Measurements from ENCODE around the gene ITSN1.

Gene ITSN1

DNA sequence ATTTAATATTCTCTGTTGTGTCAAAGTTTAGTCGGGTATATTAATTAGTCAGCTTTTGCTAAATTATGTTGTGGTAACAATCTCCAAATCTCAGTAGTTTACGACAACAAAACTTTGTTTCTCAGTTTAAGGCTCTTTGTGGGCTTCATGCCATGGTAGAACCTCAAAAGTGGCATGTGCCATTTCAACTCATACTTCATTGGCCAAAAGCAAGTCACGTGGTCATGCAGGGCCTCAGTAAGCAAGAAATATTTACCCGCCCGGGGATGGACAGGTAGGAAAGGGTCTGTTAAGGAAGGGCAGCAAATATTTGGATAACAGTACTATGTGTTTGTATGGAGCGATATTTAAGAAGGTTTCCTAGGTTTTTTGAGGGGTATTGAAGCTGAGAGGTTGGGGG is 38.6 kb downstream of the ITSN1 start:
- no peak for FAIRE-seq
- DNase-seq (ENCODE audit: low spot score) = no peak

DNA sequence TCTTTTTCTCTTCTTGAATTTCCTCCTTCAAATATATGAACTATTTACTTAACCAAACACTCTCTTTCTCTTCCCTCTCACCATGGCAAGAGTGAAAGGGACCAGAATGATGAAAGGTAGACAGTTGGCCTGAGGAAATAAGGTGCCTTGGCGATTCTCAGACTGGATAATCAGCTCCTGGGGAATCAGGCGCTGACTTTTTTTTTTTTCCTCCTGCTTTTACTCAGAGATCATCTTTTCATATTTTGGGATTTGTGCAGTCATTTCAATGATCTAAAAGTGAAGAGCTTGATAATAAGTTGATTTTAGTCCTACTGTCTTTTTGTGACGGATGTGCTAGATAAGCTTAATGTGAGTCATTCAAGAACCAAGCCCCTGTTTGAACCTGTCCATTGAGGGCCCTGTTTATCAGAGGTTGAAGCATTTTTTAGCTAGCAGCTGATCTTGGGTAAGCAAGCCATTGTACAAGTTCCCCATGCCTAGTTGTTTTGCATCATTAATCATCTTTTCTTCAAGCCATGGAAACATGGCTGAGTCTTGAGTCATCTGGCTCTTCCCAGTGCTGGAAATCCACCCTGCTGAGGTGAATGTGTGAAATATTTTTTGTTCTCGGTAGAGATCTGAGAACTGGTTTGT is 40.8 kb downstream of the ITSN1 start:
- DNase-seq (ENCODE audit: low spot score) (peak; percentile 92), FAIRE-seq (peak; percentile 98)

DNA sequence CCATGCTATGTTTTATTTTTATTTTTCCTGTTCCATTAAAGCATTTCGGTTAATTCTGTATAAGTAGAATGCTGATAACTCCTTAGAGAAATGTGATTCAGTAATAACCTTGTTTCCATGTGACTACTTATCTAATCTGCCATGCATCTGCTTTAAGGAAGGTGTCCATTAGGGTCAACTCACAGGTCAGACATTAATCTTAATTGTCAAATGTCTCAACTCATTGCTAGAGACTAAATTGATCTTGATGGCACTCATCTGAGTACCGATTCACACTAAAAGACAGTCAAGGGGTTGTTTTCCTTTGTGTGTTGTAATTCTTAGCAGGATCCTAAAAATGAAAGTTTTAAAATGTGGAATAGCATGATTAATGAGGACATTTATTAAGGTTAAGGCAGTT is 41.8 kb downstream of the ITSN1 start:
- DNase-seq (ENCODE audit: low spot score) (no peak), FAIRE-seq (peak; percentile 30)

DNA sequence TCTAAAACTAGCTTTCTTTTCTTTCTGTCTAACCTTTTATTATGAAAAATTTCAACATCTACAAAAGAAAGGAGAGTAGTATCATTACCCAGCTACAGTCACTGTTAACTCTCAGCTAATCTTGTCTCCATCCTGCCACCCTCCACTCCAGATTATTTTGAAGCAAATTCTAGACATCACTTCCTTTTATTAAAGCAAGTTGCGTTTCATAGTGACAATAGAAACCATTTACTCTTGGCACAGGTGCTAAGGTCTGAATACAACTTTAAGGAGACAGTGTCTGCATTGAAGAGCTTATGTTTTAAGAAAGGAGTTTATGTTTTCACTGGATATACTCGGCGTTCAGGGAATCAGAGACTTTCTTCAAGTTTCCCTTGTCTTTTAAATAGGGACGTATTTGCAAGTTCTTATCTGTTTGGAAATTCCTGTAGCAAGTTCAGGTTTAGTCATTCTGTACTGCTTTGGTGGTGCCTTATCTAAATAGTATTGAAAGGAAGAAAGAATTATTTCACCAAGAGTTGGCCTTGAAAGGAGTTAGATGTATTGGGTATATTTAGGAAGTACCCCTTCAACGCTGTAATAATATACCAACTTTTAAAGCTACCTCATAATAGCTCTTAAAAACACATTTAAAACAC is 42.7 kb downstream of the ITSN1 start:
- no peak for DNase-seq (ENCODE audit: low spot score)
- no peak for FAIRE-seq

DNA sequence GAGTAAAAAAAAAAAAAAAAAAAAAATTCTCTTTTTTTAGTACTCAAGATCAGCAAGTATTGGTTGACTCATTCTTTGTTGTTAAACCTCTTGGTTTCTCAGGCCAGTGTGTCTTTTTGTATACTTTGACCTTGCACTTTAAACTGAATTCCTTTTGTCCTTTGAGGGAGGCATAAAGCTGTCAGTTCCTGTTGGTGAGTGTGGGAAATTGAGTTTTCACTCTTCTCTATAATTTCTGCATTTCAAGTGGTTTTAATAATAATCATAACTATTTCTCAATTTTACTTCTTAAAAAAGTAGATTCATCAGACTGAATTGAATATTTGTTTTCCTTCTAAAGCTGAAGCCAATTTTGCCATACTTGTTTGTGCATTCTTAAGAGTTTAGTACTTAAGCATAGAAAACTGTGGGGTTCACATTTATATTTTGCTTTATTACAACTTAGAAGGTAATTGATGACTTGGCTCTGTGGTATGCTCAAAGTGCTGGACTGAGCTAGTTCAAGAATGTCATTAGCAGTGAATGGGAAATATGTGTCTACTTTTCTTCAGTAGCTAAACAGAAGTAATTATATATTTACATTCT is 43.4 kb downstream of the ITSN1 start:
- DNase-seq (ENCODE audit: low spot score) = no peak
- peak; percentile 80 for FAIRE-seq

DNA sequence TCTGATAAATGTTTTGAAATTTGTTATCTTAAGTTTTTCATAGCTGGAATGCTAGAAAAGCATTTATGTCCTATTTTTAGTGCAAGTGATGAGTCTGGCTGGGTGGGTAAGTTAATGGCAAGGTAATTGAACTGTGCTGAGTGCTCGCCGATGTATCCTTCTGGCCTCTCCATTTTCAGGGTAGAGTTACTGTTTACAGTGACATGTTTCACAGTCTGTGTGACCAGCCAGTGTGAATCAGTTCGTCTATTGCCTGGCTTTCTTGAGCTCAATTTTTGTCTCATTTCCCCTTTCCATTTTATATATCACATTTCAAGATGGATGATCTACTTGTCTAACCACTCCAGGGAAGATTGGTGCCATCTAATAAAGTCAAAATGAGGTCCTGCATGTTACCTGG is 44.1 kb downstream of the ITSN1 start:
- FAIRE-seq (no peak), DNase-seq (ENCODE audit: low spot score) (no peak)

DNA sequence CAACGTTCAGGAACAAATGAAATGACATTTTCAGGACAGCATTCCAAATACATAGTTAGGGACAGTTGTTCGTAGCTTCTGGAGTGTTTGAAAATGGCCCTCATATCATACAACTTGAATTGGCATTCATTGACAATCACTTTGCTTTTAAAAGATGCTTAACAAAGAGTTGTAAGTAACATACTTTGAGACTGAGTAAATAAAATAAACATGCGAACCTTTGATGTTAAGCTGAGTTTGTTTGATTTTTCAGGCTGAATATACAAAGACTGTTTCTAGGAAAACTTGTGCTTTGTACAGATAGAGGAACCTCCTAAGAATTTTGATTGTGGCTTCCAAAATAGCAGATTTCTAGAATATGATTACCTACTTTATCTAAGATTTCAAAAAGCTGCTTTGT is 45.3 kb downstream of the ITSN1 start:
- DNase-seq (ENCODE audit: low spot score) = no peak
- no peak for FAIRE-seq

DNA sequence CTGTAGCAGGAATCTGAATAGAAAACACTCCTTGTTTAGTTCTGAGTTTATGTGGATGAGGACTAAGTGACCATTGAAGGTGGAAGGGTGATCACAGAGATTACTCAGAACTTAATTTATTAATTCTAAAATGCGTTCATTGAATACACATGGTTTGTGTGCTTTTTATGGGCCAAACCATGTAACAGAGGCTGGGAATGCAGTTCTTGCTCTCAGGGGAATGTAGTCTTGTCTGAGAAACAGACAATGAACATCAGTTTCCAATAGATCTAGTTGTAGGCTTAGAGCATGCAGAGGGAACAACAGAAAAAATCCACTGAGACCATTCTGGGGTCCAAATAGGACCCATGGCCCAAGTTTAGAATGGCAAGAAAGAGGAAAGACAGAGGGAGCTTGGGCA is 46.1 kb downstream of the ITSN1 start:
- DNase-seq (ENCODE audit: low spot score) (no peak), FAIRE-seq (no peak)

DNA sequence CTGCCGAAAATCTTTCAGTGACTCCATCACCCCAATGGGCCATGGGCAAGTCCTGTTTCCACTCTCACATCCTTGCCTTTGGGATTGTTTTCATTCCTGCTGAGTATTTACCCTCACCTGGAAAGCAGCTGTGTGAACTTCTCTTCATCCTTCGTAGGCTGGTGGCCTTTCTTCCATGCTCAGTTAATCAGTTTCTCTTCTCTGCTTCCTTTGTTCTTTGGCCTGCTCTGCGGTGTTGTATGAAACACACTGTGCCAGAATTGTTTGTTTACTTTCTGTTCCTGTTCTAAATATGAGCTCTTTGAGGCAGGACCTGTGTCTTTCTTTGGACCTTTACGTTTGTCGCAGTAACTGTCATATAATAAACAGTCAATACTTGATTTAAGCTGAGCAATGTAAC is 48.6 kb downstream of the ITSN1 start:
- no peak for DNase-seq (ENCODE audit: low spot score)
- no peak for FAIRE-seq

DNA sequence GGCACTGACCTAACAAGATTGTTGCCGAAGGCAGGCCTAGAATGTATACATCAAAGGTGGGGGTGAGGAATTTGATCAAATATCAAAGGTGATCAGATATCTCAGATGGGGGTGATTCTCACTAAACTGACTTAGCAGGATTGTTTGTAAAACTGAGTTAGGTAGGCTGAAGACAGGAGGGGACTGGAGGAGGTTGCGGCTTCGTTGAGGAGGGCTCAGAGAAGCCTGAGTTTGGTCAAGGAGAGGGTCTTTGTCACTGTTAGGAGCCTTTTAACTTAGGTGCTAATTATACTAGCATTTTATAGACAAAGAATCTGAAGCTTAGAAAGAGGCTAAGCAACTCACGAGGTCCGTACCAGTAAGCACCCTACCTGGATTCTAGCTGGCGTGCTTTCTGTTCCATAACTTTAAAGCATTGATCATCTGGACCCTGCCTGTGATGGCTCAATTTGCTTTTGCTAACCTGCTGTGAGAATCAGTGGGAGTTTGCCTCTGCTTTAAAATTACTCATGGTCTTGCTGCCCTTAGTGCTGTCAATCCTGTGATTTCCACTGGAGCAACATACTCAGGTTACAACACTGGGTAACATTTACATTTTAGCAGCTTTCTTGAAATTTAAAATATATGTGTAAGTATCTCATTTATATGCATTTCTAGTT is 49.8 kb downstream of the ITSN1 start:
- no peak for FAIRE-seq
- DNase-seq (ENCODE audit: low spot score) = no peak

DNA sequence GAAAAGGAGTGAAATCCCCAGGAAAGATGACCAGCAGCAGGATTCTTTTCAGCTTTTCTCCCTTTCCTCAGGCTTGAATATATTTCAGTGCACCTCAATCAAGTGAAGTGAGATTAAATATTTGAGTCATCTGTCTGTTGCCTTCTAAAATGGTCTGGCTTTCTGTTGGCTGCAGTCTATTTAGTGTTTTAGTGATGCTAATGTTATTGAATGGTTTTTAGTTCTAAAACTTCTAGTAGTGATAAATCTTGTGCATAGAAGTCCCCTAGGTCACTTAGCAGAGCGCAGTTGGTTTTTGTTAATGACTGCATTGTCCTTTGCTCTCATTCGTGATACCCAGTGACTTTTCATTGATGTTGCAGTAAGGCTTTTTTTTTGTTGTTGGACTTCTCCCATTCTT is 53.5 kb downstream of the ITSN1 start:
- FAIRE-seq (no peak), DNase-seq (ENCODE audit: low spot score) (no peak)

DNA sequence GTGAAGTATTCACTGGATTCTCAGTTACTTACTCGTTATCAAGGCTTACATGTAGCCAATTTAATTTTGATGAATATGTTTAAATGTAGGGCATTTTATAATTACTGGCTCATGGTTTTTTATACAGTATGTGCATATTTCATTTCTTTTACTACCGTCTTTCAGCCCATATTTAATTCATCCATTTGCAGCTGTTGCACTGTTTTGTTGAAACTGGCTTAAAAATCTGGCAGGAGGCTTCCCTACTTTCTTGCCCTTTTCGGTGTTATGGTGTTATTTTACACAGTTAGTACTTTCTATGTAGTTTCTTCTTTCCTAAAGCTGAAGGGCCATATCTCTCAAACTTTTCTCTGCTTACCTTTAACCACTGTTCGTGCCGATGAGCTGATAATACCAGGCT is 54.2 kb downstream of the ITSN1 start:
- DNase-seq (ENCODE audit: low spot score) = no peak
- FAIRE-seq = no peak

DNA sequence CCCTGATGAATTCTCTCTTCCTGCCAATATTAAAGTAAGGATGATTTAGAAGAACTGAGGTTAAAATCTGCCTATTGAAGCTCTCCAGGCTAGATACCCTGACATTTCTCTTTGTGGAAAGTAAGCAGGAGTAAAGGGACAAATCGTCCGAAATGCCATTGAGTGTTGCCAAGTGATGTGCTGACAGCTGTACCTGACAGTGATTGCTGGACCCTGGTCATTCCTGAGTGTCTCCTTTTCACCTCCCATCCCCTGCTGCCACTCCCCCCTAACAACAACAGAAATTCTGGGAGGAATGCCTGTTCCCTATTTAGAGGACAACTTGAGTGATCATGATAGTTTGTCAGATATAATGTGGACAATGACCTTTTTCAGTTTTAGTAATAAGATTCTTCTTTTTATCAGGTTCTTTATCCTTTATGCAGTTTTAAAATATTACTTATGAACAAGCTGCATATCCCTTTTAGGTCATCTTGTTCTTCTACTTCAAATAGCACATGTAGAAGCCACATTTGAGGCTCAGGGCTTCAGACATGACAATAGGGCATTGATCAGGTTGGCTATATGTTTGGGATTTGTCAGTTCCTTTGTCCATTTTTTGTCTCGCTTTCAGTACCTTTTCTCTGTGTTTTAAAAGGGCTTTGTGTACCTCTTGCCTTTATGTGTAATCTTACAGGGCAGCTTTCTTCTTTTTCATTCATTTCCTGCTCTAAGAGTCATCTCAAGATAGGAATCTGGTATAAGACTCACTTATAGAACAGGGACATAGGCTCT is 56.0 kb downstream of the ITSN1 start:
- no peak for DNase-seq (ENCODE audit: low spot score)
- FAIRE-seq = no peak

DNA sequence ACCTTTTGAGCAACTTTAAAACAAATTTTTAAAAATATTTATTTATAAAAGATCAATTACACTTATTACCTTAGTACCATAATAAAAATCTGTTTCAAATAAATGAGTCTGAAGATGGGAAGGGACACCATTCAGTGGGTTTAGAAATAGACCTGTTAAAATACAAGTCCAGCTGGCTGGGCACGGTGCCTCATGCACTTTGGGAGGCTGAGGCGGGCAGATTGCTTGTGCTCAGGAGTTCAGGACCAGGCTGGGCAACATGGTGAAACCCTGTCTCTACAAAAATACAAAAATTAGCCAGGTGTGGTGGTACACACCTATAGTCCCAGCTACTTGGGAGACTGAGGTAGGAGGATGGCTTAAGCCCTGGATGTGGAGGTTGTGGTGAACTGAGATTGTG is 57.0 kb downstream of the ITSN1 start:
- no peak for FAIRE-seq

DNA sequence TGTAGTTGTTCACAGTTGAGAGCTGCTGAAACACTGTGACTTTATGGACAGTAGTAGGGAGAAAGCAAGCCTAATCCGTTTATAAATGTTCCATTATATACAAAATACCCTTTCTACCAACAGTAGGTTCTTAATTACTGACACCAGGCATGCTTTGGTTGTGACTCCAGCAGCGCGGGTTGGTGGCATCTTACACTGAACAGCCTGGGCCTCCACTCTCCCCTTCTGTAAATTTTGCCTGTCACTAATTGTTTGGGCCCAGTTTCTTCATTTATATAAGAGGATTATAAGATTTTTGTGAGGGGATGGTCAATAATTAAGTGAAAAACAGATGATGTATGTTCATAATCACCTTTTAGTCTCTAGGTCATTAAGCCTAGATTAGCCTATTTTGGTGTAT is 58.2 kb downstream of the ITSN1 start:
- DNase-seq (ENCODE audit: low spot score) = no peak
- no peak for FAIRE-seq

More for the DNA sequence above, 57.0 kb downstream of the ITSN1 start:
- no peak for DNase-seq (ENCODE audit: low spot score)

DNA sequence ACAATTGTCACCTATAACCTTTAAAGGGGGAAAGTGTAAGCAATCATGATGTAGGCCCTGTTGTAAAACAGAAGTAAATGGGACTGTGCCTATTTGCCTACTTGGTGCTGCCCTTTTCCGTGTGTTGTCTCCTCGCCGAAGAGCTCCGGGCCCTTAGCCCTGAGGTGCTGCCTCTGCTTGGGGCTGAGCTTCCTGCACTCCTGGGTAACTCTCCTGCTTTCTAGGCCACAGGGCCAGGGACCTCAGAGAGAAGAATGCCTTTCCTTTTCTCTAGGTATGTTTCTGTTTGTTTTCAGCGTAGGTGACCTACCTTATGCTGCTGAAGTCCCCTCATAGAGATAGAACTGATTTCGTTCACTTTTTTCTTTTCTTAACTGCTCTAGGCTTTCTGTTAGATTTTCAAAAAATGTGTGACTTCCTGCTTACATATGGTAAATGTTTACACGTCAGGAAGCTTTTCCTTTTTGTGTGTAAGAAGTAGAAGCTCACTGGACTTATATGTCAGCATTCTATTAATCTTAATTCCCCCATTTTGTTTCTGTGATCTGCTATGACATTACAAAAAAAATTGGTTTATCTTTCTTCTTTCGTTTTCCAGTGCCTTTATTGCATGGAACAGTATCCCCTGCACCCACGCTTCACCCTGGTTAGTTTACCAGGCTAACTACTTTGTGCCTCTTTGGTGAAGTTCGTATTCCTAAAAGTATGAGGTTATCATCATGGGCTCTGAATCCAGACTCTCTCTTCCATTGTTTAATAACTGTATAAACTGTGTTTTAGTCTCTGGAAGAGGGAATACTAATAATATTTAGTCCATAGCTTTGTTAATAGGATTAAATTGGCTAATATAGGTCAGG is 61.7 kb downstream of the ITSN1 start:
- no peak for DNase-seq (ENCODE audit: low spot score)
- FAIRE-seq = no peak

DNA sequence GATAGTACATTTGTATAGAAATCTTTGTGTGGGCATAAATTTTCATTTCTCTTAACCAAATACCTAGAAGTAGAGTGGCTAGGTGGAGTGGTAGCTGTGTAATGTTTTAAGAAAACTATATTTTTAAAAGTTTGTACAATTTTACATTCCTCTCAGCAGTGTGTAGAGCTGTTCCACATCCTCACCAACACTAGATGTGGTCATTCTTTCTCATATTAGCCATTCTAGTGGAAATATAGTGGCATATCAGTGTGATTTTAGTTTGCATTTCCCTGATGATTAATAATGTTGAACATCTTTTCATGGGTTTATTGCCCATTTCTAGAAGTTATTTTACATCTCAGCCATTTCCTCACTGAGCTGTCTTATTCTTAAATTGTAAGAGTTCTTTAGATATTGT is 65.5 kb downstream of the ITSN1 start:
- DNase-seq (ENCODE audit: low spot score) (no peak), FAIRE-seq (no peak)

DNA sequence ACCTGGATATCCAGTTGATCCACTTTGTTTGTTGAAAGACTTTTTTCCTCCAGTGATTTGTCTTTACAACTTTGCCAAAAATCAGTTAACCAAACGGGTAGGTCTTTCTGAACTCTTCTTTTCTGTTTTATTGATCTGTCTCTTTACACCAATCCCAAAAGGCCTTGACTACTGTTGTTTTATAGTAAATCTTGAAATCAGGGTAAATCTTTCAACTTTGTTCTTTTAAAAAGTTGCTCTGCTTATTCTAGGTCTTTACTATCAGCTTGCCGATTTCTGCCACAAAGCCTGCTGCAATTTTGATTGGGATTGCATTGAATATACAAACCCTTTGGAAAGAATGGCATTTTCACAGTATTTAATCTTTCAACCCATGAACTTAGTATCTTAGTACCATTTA is 66.6 kb downstream of the ITSN1 start:
- DNase-seq (ENCODE audit: low spot score) = no peak
- FAIRE-seq = no peak

DNA sequence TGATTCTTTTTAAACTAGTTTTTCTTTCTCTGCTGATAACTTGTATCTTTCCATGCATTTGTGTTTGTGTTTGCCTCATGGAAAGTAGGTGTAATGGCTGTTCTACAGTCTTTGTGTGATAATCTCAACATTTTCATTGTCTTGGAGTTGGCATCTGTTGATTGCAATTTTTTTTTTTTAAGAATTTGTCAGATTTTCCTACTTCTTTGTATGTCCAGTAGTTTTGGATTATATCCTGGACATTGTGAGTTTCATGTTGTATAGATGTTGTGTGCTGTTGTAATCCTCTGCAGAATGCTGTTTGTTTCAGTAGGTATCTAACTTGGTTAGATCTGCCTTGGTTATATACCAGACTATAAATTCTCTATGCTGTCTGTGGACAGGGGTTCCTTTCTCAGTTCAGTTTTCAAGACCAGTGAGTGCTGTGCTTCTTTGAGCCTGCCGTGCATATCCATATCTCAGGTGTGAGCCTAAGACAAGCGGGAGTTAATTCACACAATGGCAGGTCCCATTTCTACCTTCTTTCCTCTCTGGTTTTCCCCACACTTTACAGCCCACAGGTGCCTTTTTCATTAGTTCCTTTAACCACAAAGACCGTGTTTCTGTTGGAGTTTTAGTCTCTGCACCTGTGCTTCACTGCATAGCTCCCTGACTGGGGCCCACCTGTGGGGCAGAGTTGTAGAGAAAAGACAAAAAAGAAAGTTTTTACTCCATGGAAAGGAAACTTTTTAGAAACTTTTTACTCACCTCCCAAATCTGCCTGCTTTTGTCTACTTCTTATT is 69.9 kb downstream of the ITSN1 start:
- DNase-seq (ENCODE audit: low spot score) = no peak
- no peak for FAIRE-seq

DNA sequence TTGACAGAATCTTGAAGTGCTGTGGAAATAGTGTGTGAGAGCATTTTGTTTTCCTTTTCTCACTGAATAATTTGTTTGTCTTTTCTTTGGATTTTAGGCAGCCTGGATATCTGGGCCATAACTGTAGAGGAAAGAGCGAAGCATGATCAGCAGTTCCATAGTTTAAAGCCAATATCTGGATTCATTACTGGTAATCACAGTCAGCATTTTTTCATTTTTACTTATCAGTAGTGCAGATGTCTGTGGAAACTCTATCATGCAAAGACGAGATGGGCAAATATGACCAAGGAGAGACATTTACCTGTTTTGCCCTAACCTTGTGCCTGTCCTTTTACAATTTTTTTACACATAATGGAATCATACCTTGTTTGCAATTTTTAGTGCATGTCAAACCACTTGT is 78.8 kb downstream of the ITSN1 start:
- FAIRE-seq = no peak
- DNase-seq (ENCODE audit: low spot score) = no peak

All from RCC 7860 (cell line).